B cell (primary cell): ENCODE measurements around the gene UBB. TPM values are rescaled to one million over a fixed set of nuclear protein-coding genes. Genes with fewer than 3 reads are reported as not detected.
"Not testable (repeated sequence)": the region's sequence is repeated elsewhere in the genome, so short reads cannot be mapped to it uniquely, and the experiment has no call there.

Experiments
- ATAC-seq: fragments of 200-7000 bp; cut with Tn5 transposase; one replicate; pipeline ENCODE4 v1.10.0; 2021; ENCODE audit warnings: low read depth, mild to moderate bottlenecking, moderate number of reproducible peaks, moderate library complexity
- CTCF ChIA-PET: fragments of 350-600 bp; sonication (Branson Sonifier 250); formaldehyde crosslinking; loops from one replicate; lab custom pipeline; 2021; ENCODE audit warnings: antibody characterized with exemption, inconsistent platforms; lab: Charles Lee
- POLR2A ChIA-PET: fragments of 350-600 bp; sonication (Branson Sonifier 250); formaldehyde crosslinking; loops from one replicate; lab custom pipeline; 2021; ENCODE audit warnings: antibody characterized with exemption; lab: Charles Lee
- DNase-seq: peaks from one replicate; pipeline ENCODE4 v3.0.0; 2013
- H2AFZ ChIP-seq: 2 replicates; pipeline ENCODE4 v1.6.1; 2012; ENCODE audit warnings: mild to moderate bottlenecking, low read depth, low read length; ENCODE audit not compliant: insufficient read depth, poor library complexity, severe bottlenecking
- H3K27ac ChIP-seq, 2 donors: 1 replicate in 1 of 2; 2 replicates in 1 of 2; pipeline ENCODE4 v1.5.1; 2012 to 2013; ENCODE audit warnings: low read length in 2 of 2, mild to moderate bottlenecking in 2 of 2, moderate library complexity in 1 of 2
- H3K27me3 ChIP-seq, 4 experiments: fragments of 200-600 bp in 1 of 4; sonication (generic) in 1 of 4; replicated peaks in 1 of 4; 1 replicate in 2 of 4; 2 replicates in 2 of 4; pipeline versions ENCODE4 v1.6.1 to v1.7.0; 2013 to 2016; ENCODE audit warnings: low read length in 3 of 4, mild to moderate bottlenecking in 2 of 4, mixed read lengths in 1 of 4, moderate library complexity in 1 of 4; ENCODE audit not compliant: insufficient read depth in 4 of 4, control insufficient read depth in 3 of 4; ENCODE audit errors: control extremely low read depth in 1 of 4
- H3K36me3 ChIP-seq, 2 experiments: replicated peaks in 1 of 2; 1 replicate in 1 of 2; 2 replicates in 1 of 2; pipeline versions ENCODE4 v1.6.1 to v1.7.1; 2013; ENCODE audit warnings: low read length in 1 of 2; ENCODE audit not compliant: insufficient read depth in 2 of 2, control insufficient read depth in 1 of 2; ENCODE audit errors: control extremely low read depth in 1 of 2, extremely low read depth in 1 of 2
- H3K4me1 ChIP-seq, 2 donors: fragments of 200-600 bp in 1 of 2; sonication (generic) in 1 of 2; 1 replicate in 1 of 2; 2 replicates in 1 of 2; pipeline versions ENCODE4 v1.5.1 to v1.6.1; 2013 to 2017; ENCODE audit warnings: low read length in 2 of 2; ENCODE audit not compliant: control insufficient read depth in 2 of 2, insufficient read depth in 2 of 2
- H3K4me2 ChIP-seq: replicated peaks from 2 replicates; pipeline ENCODE3; 2012; ENCODE audit warnings: mild to moderate bottlenecking, low read depth, low read length; ENCODE audit not compliant: poor library complexity, severe bottlenecking
- H3K4me3 ChIP-seq, 5 experiments: fragments of 200-600 bp in 1 of 5; sonication (generic) in 1 of 5; 1 replicate in 3 of 5; 2 replicates in 2 of 5; pipeline versions ENCODE4 v1.5.1 to v1.7.0; 2011 to 2016; ENCODE audit warnings: low read length in 4 of 5, mild to moderate bottlenecking in 4 of 5, low read depth in 2 of 5, control low read depth in 1 of 5, moderate library complexity in 1 of 5; ENCODE audit not compliant: insufficient read depth in 1 of 5; ENCODE audit errors: control extremely low read depth in 1 of 5, extremely low read depth in 1 of 5
- H3K79me2 ChIP-seq: fragments of 200-600 bp; sonication (generic); one replicate; pipeline ENCODE4 v1.6.0; 2016; ENCODE audit warnings: low read length; ENCODE audit not compliant: control insufficient read depth, insufficient read depth
- H3K9ac ChIP-seq: fragments of 200-600 bp; sonication (generic); 2 replicates; pipeline ENCODE4 v1.6.1; 2017; ENCODE audit warnings: mild to moderate bottlenecking, low read length, moderate library complexity
- H3K9me3 ChIP-seq, 3 donors: one replicate each; pipeline versions ENCODE4 v1.6.1 to v1.7.1; 2013; ENCODE audit warnings: low read length in 2 of 3; ENCODE audit not compliant: control insufficient read depth in 2 of 3, insufficient read depth in 1 of 3; ENCODE audit errors: control extremely low read depth in 1 of 3
- H4K20me1 ChIP-seq: 2 replicates; pipeline ENCODE4 v1.6.0; 2012; ENCODE audit warnings: mild to moderate bottlenecking, low read length; ENCODE audit not compliant: insufficient read depth, control insufficient read depth, poor library complexity, severe bottlenecking
- H3K27ac Mint-ChIP-seq: one replicate; pipeline ENCODE4 v1.8.0; 2021; ENCODE audit warnings: mixed read lengths
- H3K27me3 Mint-ChIP-seq: one replicate; pipeline ENCODE4 v1.8.0; 2021; ENCODE audit warnings: mixed read lengths
- H3K4me1 Mint-ChIP-seq: one replicate; pipeline ENCODE4 v1.8.0; 2021; ENCODE audit warnings: mixed read lengths
- H3K4me3 Mint-ChIP-seq: one replicate; pipeline ENCODE4 v1.8.0; 2021; ENCODE audit warnings: mixed read lengths
- H3K9me3 Mint-ChIP-seq: one replicate; pipeline ENCODE4 v1.8.0; 2022; ENCODE audit warnings: mixed read lengths; ENCODE audit not compliant: insufficient read depth
- CTCF ChIP-seq: fragments of 200-600 bp; IDR thresholded peaks from one replicate; pipeline ENCODE4 v1.8.0; 2022; ENCODE audit warnings: antibody characterized with exemption, mild to moderate bottlenecking
- EZH2 ChIP-seq: IDR thresholded peaks from 2 replicates; pipeline ENCODE4 v1.6.1; 2012; ENCODE audit warnings: borderline replicate concordance, low read depth, mild to moderate bottlenecking, moderate library complexity, low read length; ENCODE audit not compliant: insufficient read depth, poor library complexity, severe bottlenecking
- WGBS: methylation state at CpG from one replicate; pipeline ENCODE4 v1.1.5; 2013; ENCODE audit warnings: missing lambda C conversion rate; ENCODE audit not compliant: insufficient coverage; 5-methylcytosine and 5-hydroxymethylcytosine counted together
- intact Hi-C: fragments of 100-400 bp; cut with micrococcal nuclease; formaldehyde crosslinking; loops from one replicate; pipeline ENCODE4 v1.10.0; 2022
- polyA plus RNA-seq: library from polyadenylated mRNA; depleted of rRNA; stranded (reverse); fragments of >200 nt; gene quantifications from 2 replicates; pipeline ENCODE4 v1.2.3, GENCODE V29; 2012
- total RNA-seq, 2 donors: library from RNA; stranded (reverse); fragments of 120-200 nt in 1 of 2; gene quantifications; 1 replicate in 1 of 2; 2 replicates in 1 of 2; pipeline versions ENCODE4 v1.2.3 to v1.2.4, GENCODE V29; 2013 to 2022

The UBB gene
- total and polyA plus RNA-seq, 2 donors (not counting 1 experiment from before 2014, with no cell fraction given), result 769 to 1,866 TPM

- CTCF ChIA-PET, result interaction anchor here (0.7 to 4.6 kb wide), 12 partner anchors 9 to 136 kb away, joined by 3 to 34 read pairs (median 5); partner anchors contain the start of gene TRPV2
- peak overlapping the region; percentile 67 for H3K9ac ChIP-seq
Observed at GRCh38 chr17:16386126-16386507, 5.2 kb downstream of the UBB start.

GRCh38 chr17:16391451-16391850 lies 10.6 kb downstream of the UBB start:
- Histone ChIP-seq H3K36me3 (no peaks in the 10 kb centered on the region), H4K20me1 (no peaks in the 10 kb centered on the region), H3K27ac (no peak overlapping the region), H3K4me2 (no peak overlapping the region), H3K4me1 (peaks cover under 1 to 10% of the 10 kb centered on the region in 2 donors), H3K79me2 (peaks cover 1% of the 10 kb centered on the region), H3K9me3 (no peaks in the 10 kb centered on the region), H3K9ac (no peak overlapping the region), H3K27me3 (peaks cover 0 to 2% (median 0%) of the 10 kb centered on the region in 4 experiments), H3K4me3 (no peak overlapping the region), H2AFZ (no peak overlapping the region)
- no peak for DNase-seq
- CTCF ChIA-PET, result interaction anchor here (1.4 kb wide), 1 partner anchor 39 kb away, joined by 3 read pairs; no protein-coding TSS in a partner anchor
- no peak for TF ChIP-seq EZH2
- TF ChIP-seq CTCF, result no peak
- Mint-ChIP-seq H3K27me3 (peaks cover 4% of the 10 kb centered on the region), H3K27ac (no peak overlapping the region), H3K4me1 (peaks cover 8% of the 10 kb centered on the region), H3K9me3 (no peaks in the 10 kb centered on the region), H3K4me3 (no peak overlapping the region)
- POLR2A ChIA-PET, result no interaction called here
- no peak for ATAC-seq
- intact Hi-C loops, result no loop called here
- 97% methylated on average over 9 of the region's 13 CpGs for WGBS

More at GRCh38 chr17:16386126-16386507, 5.2 kb downstream of the UBB start:
- Histone ChIP-seq H3K4me2 (peak overlapping the region; percentile 88), H3K4me1 (peaks cover 35 to 52% of the 10 kb centered on the region in 2 donors), H3K36me3 (peaks cover 0 to 17% of the 10 kb centered on the region in 2 experiments), H4K20me1 (peaks cover 33% of the 10 kb centered on the region), H3K79me2 (peaks cover 42% of the 10 kb centered on the region), H2AFZ (peak overlapping the region; percentile 88), H3K4me3 (peak overlapping the region in 4 of 5 experiments; percentile 54 to 69 (median 62))
- not testable (repeated sequence) for H3K27me3 Mint-ChIP-seq, ATAC-seq, H3K27ac Mint-ChIP-seq, DNase-seq, H3K27me3 ChIP-seq, H3K9me3 ChIP-seq, H3K9me3 Mint-ChIP-seq, H3K27ac ChIP-seq
- H3K4me3 Mint-ChIP-seq, result peak overlapping the region; percentile 91
- POLR2A ChIA-PET, result interaction anchor here (0.7 to 1.7 kb wide), 2 partner anchors 24 to 30 kb away, joined by 4 to 17 read pairs; partner anchors contain the start of gene TRPV2
- WGBS, result 34% methylated on average over 17 of the region's 23 CpGs
- intact Hi-C loops, result loop anchor here (1.0 kb wide), 2 partner anchors 29 to 52 kb away; partner anchors contain the start of gene TRPV2
- peaks cover 48% of the 10 kb centered on the region for H3K4me1 Mint-ChIP-seq

- H3K27ac ChIP-seq, H3K4me2 ChIP-seq, H3K9me3 Mint-ChIP-seq, H3K27ac Mint-ChIP-seq, H3K27me3 ChIP-seq, H3K9ac ChIP-seq, H4K20me1 ChIP-seq, H3K4me1 ChIP-seq, H3K79me2 ChIP-seq, ATAC-seq, H3K36me3 ChIP-seq, DNase-seq, intact Hi-C loops, H3K4me1 Mint-ChIP-seq, H3K27me3 Mint-ChIP-seq, H3K4me3 ChIP-seq, H3K4me3 Mint-ChIP-seq, CTCF ChIA-PET, H3K9me3 ChIP-seq, POLR2A ChIA-PET, H2AFZ ChIP-seq: not testable (repeated sequence)
- 100% methylated on average over 4 of the region's 11 CpGs for WGBS
Observed at GRCh38 chr17:16392491-16392890, 11.6 kb downstream of the UBB start.
